PC-3 (cell line): ENCODE results near the gene LMO4.

Experiments used
- CTCF ChIP-seq: fragments of 300-600 bp; sonication (generic); conservative IDR thresholded peaks from 2 replicates; pipeline ENCODE4 v1.5.1; 2017; ENCODE audit warnings: antibody characterized with exemption, low read depth, mild to moderate bottlenecking, low read length
- EZH2 ChIP-seq: fragments of 300-600 bp; sonication (generic); IDR thresholded peaks from one replicate; pipeline ENCODE4 v1.6.1; 2017; ENCODE audit warnings: antibody characterized with exemption, mild to moderate bottlenecking, low read length; ENCODE audit not compliant: unreplicated experiment

GRCh38 chr1:87394982-87395381, 66.3 kb downstream of the LMO4 start:
- no peak for TF ChIP-seq CTCF
- no peak for TF ChIP-seq EZH2
